ENCODE results near the gene RPRD1B. TPM values are rescaled to one million over a fixed set of nuclear protein-coding genes. Genes with fewer than 3 reads are reported as not detected.

Gene RPRD1B
- polyA plus RNA-seq, 1 experiment = 21.0 TPM

DNA sequence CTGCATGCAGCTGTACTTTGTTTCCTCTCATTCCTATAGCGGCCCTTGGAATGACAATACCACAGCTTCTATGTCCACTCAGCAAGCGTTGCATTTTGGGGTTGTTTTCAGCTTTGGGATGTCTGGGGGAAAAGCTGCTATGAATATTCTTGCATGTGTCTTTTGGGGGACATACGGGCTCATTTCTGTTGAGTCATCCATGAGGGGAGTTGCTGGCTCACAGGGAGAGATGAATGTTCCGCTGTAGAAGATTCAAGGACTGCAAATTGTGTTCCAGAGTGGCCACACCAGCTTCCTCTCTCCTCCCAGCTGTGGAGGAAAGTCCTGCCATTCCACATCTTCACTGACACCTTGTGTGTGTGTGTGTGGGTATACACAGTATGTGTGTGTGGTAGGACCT is 88.2 kb downstream of the RPRD1B start:
- Histone ChIP-seq H3K27me3 (ENCODE audit: control insufficient read depth, insufficient read depth, low read length) (no peaks in the 10 kb centered on the region), H3K4me3 (ENCODE audit: low read depth, low read length) (no peak overlapping the region), H3K36me3 (ENCODE audit: control insufficient read depth, insufficient read depth, low read length) (no peaks in the 10 kb centered on the region)
- ChIA-PET CTCF (interaction anchor here (0.8 to 2.6 kb wide), 4 partner anchors 9 to 99 kb away, joined by 3 to 11 read pairs (median 4); no protein-coding TSS in a partner anchor), POLR2A (no interaction called here)
- TF ChIP-seq, protein P1, sequence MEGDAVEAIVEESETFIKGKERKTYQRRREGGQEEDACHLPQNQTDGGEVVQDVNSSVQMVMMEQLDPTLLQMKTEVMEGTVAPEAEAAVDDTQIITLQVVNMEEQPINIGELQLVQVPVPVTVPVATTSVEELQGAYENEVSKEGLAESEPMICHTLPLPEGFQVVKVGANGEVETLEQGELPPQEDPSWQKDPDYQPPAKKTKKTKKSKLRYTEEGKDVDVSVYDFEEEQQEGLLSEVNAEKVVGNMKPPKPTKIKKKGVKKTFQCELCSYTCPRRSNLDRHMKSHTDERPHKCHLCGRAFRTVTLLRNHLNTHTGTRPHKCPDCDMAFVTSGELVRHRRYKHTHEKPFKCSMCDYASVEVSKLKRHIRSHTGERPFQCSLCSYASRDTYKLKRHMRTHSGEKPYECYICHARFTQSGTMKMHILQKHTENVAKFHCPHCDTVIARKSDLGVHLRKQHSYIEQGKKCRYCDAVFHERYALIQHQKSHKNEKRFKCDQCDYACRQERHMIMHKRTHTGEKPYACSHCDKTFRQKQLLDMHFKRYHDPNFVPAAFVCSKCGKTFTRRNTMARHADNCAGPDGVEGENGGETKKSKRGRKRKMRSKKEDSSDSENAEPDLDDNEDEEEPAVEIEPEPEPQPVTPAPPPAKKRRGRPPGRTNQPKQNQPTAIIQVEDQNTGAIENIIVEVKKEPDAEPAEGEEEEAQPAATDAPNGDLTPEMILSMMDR (IDR thresholded peaks at IDR 0.05; ENCODE audit: insufficient read depth, low read depth, low read length) = no peak
- DNase-seq (ENCODE audit: low read depth) = no peak

DNA sequence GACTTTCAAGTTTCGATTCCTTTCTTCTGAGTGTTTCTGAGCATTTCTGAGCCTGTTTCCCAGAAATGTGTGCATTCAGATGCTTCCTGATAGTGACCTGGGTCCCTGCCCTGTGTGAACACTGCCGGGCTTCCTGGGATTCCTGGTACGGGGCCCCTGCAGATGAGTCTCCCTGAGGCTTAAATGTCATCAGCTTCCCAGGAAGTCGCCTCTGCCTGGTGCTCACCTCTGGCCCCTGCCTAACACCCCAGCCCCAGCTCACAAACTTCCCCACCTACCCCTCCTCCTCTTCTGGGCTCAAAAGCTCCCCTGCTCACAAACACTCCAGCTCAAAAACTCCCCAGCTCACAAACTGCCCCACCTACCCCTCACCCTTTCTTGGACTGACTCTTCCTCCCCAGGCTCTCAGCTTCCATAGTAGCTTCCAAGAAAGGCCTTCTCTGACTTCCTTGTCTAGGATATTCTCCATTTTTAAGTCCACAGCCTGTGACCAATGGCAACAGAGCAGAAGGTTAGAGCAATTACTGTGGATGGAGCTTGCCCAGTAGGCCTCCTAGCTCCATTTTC is 89.6 kb downstream of the RPRD1B start:
- no peaks in the 10 kb centered on the region for H3K36me3 ChIP-seq (ENCODE audit: control insufficient read depth, insufficient read depth, low read length)
- H3K27me3 ChIP-seq (ENCODE audit: control insufficient read depth, insufficient read depth, low read length) = no peaks in the 10 kb centered on the region
- CTCF ChIA-PET = interaction anchor here (1.2 to 2.6 kb wide), 4 partner anchors 13 to 98 kb away, joined by 3 to 11 read pairs (median 4); no protein-coding TSS in a partner anchor
- no peak overlapping the region for H3K4me3 ChIP-seq (ENCODE audit: low read depth, low read length)
- TF ChIP-seq, protein P1 (IDR thresholded peaks at IDR 0.05; ENCODE audit: insufficient read depth, low read depth, low read length) = no peak
- POLR2A ChIA-PET = interaction anchor here (0.6 kb wide), 1 partner anchor 21 kb away, joined by 3 read pairs; no protein-coding TSS in a partner anchor
- DNase-seq (ENCODE audit: low read depth) = no peak

DNA sequence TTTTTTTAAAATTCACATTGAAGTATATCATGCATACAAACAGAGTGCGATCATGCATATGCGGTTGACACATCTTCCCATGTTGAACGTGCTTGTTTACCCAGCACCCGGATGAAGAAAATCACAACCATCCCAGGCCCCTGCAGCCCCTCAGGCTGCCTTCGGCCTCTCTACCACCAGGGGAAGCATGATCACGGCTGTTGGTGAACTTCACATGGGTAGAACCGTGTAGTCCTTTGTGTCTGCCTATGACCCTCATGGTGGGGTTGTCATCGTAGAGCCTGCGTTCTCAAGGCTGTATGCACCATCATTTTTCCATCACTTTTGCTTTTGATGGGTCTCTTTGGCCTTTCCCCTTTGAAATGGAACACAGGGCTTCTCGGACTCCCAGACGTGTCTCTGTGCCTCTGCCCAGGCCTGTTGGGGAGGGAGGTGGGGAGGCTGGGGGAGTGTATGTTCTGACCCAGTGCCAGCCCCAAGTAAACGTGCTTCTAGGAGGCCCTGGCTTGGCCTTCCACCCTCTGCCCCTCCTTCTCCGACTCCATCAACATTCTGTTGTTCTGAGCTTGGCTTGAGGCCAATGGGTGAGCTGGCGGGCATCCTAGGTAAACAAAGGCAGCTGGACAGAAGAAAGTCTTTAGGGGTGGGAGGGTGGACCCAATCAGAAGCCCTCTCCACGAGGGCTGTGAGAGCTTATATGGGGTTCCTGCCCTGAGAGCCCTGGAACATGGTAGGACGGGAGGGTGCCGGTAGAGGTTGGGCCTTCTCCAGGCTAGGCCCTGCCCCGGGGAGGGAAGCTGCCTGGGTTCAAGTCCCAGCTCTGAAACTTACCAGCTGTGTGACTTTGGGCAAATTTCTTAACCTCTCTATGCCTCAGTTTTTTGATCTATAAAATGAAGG is 91.9 kb downstream of the RPRD1B start:
- H3K4me3 ChIP-seq (ENCODE audit: low read depth, low read length) = no peak overlapping the region
- H3K36me3 ChIP-seq (ENCODE audit: control insufficient read depth, insufficient read depth, low read length) = peaks cover 7% of the 10 kb centered on the region
- H3K27me3 ChIP-seq (ENCODE audit: control insufficient read depth, insufficient read depth, low read length) = no peaks in the 10 kb centered on the region
- DNase-seq (ENCODE audit: low read depth) = no peak
- ChIA-PET POLR2A (no interaction called here), CTCF (interaction anchor here (1.1 to 3.2 kb wide), 5 partner anchors 16 to 96 kb away, joined by 3 to 11 read pairs (median 4); no protein-coding TSS in a partner anchor)
- TF ChIP-seq, protein P1 (IDR thresholded peaks at IDR 0.05; ENCODE audit: insufficient read depth, low read depth, low read length) = 0 out of 2 replicates have a peak, but pooled peaks have one; percentile 12

DNA sequence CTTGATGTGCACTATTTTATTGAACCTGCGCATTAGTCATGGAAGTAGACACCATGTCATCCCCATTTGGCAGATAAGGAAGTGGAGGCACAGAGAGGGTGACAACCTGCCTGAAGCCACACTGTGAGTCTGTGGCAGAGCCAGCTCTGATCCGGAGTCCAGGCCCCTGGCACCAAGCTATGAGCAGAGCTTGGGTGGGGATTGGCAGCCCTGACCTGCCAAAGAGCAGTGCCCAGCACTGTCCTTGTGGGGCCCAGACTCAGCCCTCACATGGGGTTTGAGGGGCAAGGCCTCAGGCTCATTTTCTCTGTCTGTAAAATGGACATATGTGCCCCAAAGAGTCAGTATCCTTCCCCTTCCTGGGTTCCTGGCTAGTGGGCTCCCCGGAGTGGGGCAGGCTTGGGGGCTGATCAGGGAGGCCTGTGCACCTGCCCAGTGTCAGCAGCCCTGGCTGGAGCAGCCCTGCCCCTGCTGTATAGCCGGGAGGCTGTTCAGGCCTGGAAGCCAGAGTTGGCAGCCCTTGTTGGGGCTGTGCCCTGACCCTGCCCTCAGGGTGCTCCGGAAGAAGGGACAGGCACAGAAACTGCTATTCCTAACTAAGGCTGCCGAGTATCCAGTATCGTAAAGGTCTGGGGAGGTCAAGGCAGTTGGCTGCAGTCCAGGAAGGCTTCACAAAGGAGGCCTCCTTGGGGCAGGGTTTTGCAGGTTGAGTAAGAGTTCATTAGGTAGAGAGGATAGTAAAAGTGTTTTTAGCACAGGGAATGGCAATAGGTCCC is 92.8 kb downstream of the RPRD1B start:
- TF ChIP-seq, protein P1 (IDR thresholded peaks at IDR 0.05; ENCODE audit: insufficient read depth, low read depth, low read length) = no peak
- H3K4me3 ChIP-seq (ENCODE audit: low read depth, low read length) = no peak overlapping the region
- CTCF ChIA-PET = interaction anchor here (1.1 to 3.2 kb wide), 6 partner anchors 17 to 95 kb away, joined by 3 to 11 read pairs (median 4); no protein-coding TSS in a partner anchor
- no peaks in the 10 kb centered on the region for H3K27me3 ChIP-seq (ENCODE audit: control insufficient read depth, insufficient read depth, low read length)
- H3K36me3 ChIP-seq (ENCODE audit: control insufficient read depth, insufficient read depth, low read length) = peaks cover 13% of the 10 kb centered on the region
- POLR2A ChIA-PET = interaction anchor here (0.6 kb wide), 1 partner anchor 13 kb away, joined by 3 read pairs; no protein-coding TSS in a partner anchor
- DNase-seq (ENCODE audit: low read depth) = no peak

Measured in BJ (cell line).